Fibroblast of pulmonary artery (primary cell): ENCODE data around the gene PAN2.

Experiments used
- DNase-seq: peaks from one replicate; pipeline ENCODE4 v3.0.0-alpha.2; 2010; ENCODE audit warnings: low read depth
- H3K4me3 ChIP-seq: replicated peaks from 2 replicates; pipeline ENCODE4 v1.5.1; 2011; ENCODE audit warnings: low read depth, mild to moderate bottlenecking, control low read depth, low read length, moderate library complexity
- CTCF ChIP-seq: IDR thresholded peaks from 2 replicates; pipeline ENCODE4 v1.5.1; 2011; ENCODE audit warnings: mild to moderate bottlenecking, control low read depth, low read length, inconsistent platforms; ENCODE audit errors: missing control alignments

PAN2 gene

GRCh38 chr12:56266693-56267442, 66.9 kb downstream of the PAN2 start, which contains the start of gene COQ10A:
TSS of gene COQ10A (plus strand) at chr12:56266942. CDS start at chr12:56267119, 177 bp downstream.
- peak; percentile 84 for DNase-seq
- H3K4me3 ChIP-seq = peak within 1 kb of the TSS; percentile 73
- peak; percentile 69 for TF ChIP-seq CTCF
